H9 (cell line): ENCODE results near the gene SPATA17. TPM values are rescaled to one million over a fixed set of nuclear protein-coding genes. Genes with fewer than 3 reads are reported as not detected.

ENCODE experiments used
- DNase-seq: peaks from one replicate; pipeline ENCODE4 v3.0.0-alpha.2; 2017
- H2AFZ ChIP-seq: one replicate; pipeline ENCODE4 v1.6.1; 2013; ENCODE audit warnings: mild to moderate bottlenecking, low read length, control low read depth, moderate library complexity
- H2AK5ac ChIP-seq: 2 replicates; pipeline ENCODE4 v1.6.1; 2013; ENCODE audit warnings: low read length, control low read depth, mixed read lengths; ENCODE audit not compliant: insufficient read length
- H2BK120ac ChIP-seq: one replicate; pipeline ENCODE4 v1.6.1; 2013; ENCODE audit warnings: low read depth, mild to moderate bottlenecking, low read length, control low read depth, inconsistent platforms; ENCODE audit not compliant: poor library complexity, severe bottlenecking
- H2BK12ac ChIP-seq: 2 replicates; pipeline ENCODE4 v1.6.1; 2013; ENCODE audit warnings: low read length, control low read depth, mixed read lengths, low read depth; ENCODE audit not compliant: insufficient read length
- H2BK15ac ChIP-seq: 2 replicates; pipeline ENCODE4 v1.6.1; 2013; ENCODE audit warnings: low read depth, low read length, control low read depth
- H2BK20ac ChIP-seq: one replicate; pipeline ENCODE4 v1.6.1; 2013; ENCODE audit warnings: low read depth, mild to moderate bottlenecking, low read length, control low read depth, inconsistent platforms; ENCODE audit not compliant: poor library complexity, severe bottlenecking
- H2BK5ac ChIP-seq: 2 replicates; pipeline ENCODE4 v1.6.1; 2013; ENCODE audit warnings: low read length, control low read depth, mixed read lengths; ENCODE audit not compliant: insufficient read length
- H3K14ac ChIP-seq: 2 replicates; pipeline ENCODE4 v1.6.1; 2013; ENCODE audit warnings: low read length, control low read depth; ENCODE audit not compliant: insufficient read depth
- H3K18ac ChIP-seq: 2 replicates; pipeline ENCODE4 v1.6.1; 2013; ENCODE audit warnings: low read depth, mild to moderate bottlenecking, mixed read lengths, low read length, control low read depth; ENCODE audit not compliant: insufficient read length
- H3K23ac ChIP-seq: 2 replicates; pipeline ENCODE4 v1.6.1; 2013; ENCODE audit warnings: low read length, control low read depth, mixed read lengths, low read depth; ENCODE audit not compliant: insufficient read length
- H3K23me2 ChIP-seq: 2 replicates; pipeline ENCODE4 v1.6.1; 2013; ENCODE audit warnings: low read depth, mild to moderate bottlenecking, mixed read lengths, low read length, control low read depth; ENCODE audit not compliant: insufficient read length, poor library complexity, severe bottlenecking
- H3K27ac ChIP-seq: 2 replicates; pipeline ENCODE4 v1.5.1; 2013; ENCODE audit warnings: low read length, control low read depth, mixed read lengths, low read depth; ENCODE audit not compliant: insufficient read length
- H3K27me3 ChIP-seq: 2 replicates; pipeline ENCODE4 v1.6.1; 2013; ENCODE audit warnings: low read length, control low read depth, inconsistent platforms; ENCODE audit not compliant: insufficient read depth
- H3K4ac ChIP-seq: 2 replicates; pipeline ENCODE4 v1.6.1; 2013; ENCODE audit warnings: low read depth, mild to moderate bottlenecking, control low read depth, inconsistent platforms, low read length, moderate library complexity
- H3K4me1 ChIP-seq: 2 replicates; pipeline ENCODE4 v1.6.1; 2013; ENCODE audit warnings: low read length, control low read depth, inconsistent platforms; ENCODE audit not compliant: insufficient read depth
- H3K4me2 ChIP-seq: 2 replicates; pipeline ENCODE4 v1.6.1; 2013; ENCODE audit warnings: low read length, control low read depth, mixed read lengths; ENCODE audit not compliant: insufficient read length, insufficient read depth
- H3K56ac ChIP-seq: 2 replicates; pipeline ENCODE4 v1.6.1; 2013; ENCODE audit warnings: low read depth, mild to moderate bottlenecking, mixed read lengths, low read length, control low read depth; ENCODE audit not compliant: insufficient read length
- H3K79me1 ChIP-seq: 2 replicates; pipeline ENCODE4 v1.6.1; 2013; ENCODE audit warnings: low read depth, mild to moderate bottlenecking, moderate library complexity, low read length, control low read depth, inconsistent platforms; ENCODE audit not compliant: insufficient read depth, poor library complexity, severe bottlenecking
- H3K79me2 ChIP-seq: 2 replicates; pipeline ENCODE4 v1.6.1; 2013; ENCODE audit warnings: low read length, control low read depth, inconsistent platforms; ENCODE audit not compliant: insufficient read depth
- H3K9ac ChIP-seq: 2 replicates; pipeline ENCODE4 v1.6.1; 2013; ENCODE audit warnings: low read length, control low read depth, mixed read lengths; ENCODE audit not compliant: insufficient read length; ENCODE audit errors: extremely low read depth
- H3K9me3 ChIP-seq: one replicate; pipeline ENCODE4 v1.6.1; 2013; ENCODE audit warnings: low read depth, low read length, inconsistent platforms; ENCODE audit not compliant: control insufficient read depth
- H3T11ph ChIP-seq: one replicate; pipeline ENCODE4 v1.6.1; 2013; ENCODE audit warnings: mild to moderate bottlenecking, low read length, control low read depth, inconsistent platforms
- H4K20me1 ChIP-seq: one replicate; pipeline ENCODE4 v1.6.1; 2013; ENCODE audit not compliant: control insufficient read depth, insufficient read length, insufficient read depth
- H4K5ac ChIP-seq: 2 replicates; pipeline ENCODE4 v1.6.1; 2013; ENCODE audit warnings: low read depth, mild to moderate bottlenecking, mixed read lengths, low read length, control low read depth; ENCODE audit not compliant: insufficient read length
- H4K8ac ChIP-seq: replicated peaks from 2 replicates; pipeline ENCODE4 v1.6.1; 2013; ENCODE audit warnings: low read length, control low read depth, mixed read lengths, low read depth; ENCODE audit not compliant: insufficient read length
- H4K91ac ChIP-seq: 2 replicates; pipeline ENCODE4 v1.6.1; 2013; ENCODE audit warnings: low read depth, mild to moderate bottlenecking, moderate library complexity, mixed read lengths, low read length, control low read depth; ENCODE audit not compliant: insufficient read length
- H3K27ac Mint-ChIP-seq, 3 experiments: 2 replicates in 2 of 3; 3 replicates in 1 of 3; pipeline ENCODE4 v1.8.0; 2020 to 2021; ENCODE audit warnings: mixed read lengths in 3 of 3, mild to moderate bottlenecking in 1 of 3, moderate library complexity in 1 of 3
- H3K27me3 Mint-ChIP-seq: 2 replicates; pipeline ENCODE4 v1.8.0; 2021; ENCODE audit warnings: low read depth, mild to moderate bottlenecking, moderate library complexity, mixed read lengths
- H3K36me3 Mint-ChIP-seq, 3 experiments: 2 replicates in 2 of 3; 3 replicates in 1 of 3; pipeline ENCODE4 v1.8.0; 2020 to 2021; ENCODE audit warnings: low read depth in 3 of 3, mixed read lengths in 3 of 3; ENCODE audit not compliant: insufficient read depth in 1 of 3
- H3K4me1 Mint-ChIP-seq, 2 experiments: 2 replicates each; pipeline ENCODE4 v1.8.0; 2020; ENCODE audit warnings: mixed read lengths in 2 of 2
- H3K4me3 Mint-ChIP-seq, 2 experiments: 2 replicates in 1 of 2; 3 replicates in 1 of 2; pipeline ENCODE4 v1.8.0; 2020 to 2021; ENCODE audit warnings: mild to moderate bottlenecking in 2 of 2, mixed read lengths in 2 of 2, moderate library complexity in 1 of 2
- H3K9me3 Mint-ChIP-seq, 2 experiments: 2 replicates in 1 of 2; 3 replicates in 1 of 2; pipeline ENCODE4 v1.8.0; 2020; ENCODE audit warnings: mild to moderate bottlenecking in 2 of 2, mixed read lengths in 2 of 2, moderate library complexity in 1 of 2
- CTCF ChIP-seq: fragments of 200-600 bp; sonication (generic); conservative IDR thresholded peaks from 3 replicates; pipeline ENCODE4 v1.8.0; 2021; ENCODE audit warnings: antibody characterized with exemption, mild to moderate bottlenecking
- WGBS: extraction: QIAGEN DNeasy Blood & Tissue Kit; methylation state at CpG from one replicate; pipeline ENCODE4 v1.1.7; 2013; ENCODE audit warnings: missing lambda C conversion rate, low lambda C conversion rate, mixed read lengths; ENCODE audit not compliant: insufficient read length; ENCODE audit errors: extremely low coverage; 5-methylcytosine and 5-hydroxymethylcytosine counted together
- total RNA-seq: library from RNA; stranded (reverse); gene quantifications from 2 replicates; pipeline ENCODE4 v1.2.1, GENCODE V29; 2021

The SPATA17 gene
- total RNA-seq, 1 experiment from 2014 or later, result 0.44 TPM

- no peak overlapping the region for H4K5ac ChIP-seq
- no peak overlapping the region for H3K23ac ChIP-seq
- Mint-ChIP-seq H3K27me3 (no peaks in the 10 kb centered on the region), H3K4me3 (no peak overlapping the region), H3K4me1 (peaks cover 6 to 9% of the 10 kb centered on the region in 2 experiments), H3K9me3 (peaks cover 0 to 2% of the 10 kb centered on the region in 2 experiments; a peak in 1 of 5 replicates), H3K36me3 (0 out of 7 replicates have a peak, but pooled peaks cover 0 to 3% (median 0%) of the 10 kb centered on the region in 3 experiments), H3K27ac (no peak overlapping the region)
- H2BK20ac ChIP-seq, result no peak overlapping the region
- no peak overlapping the region for H3K4ac ChIP-seq
- no peak overlapping the region for H2BK15ac ChIP-seq
- no peak for TF ChIP-seq CTCF
- H3T11ph ChIP-seq, result no peak overlapping the region
- no peak overlapping the region for H3K56ac ChIP-seq
- no peaks in the 10 kb centered on the region for H3K23me2 ChIP-seq
- no peak overlapping the region for H3K9ac ChIP-seq
- no peak overlapping the region for H3K14ac ChIP-seq
- no CpG with 5 or more reads among the region's 6 CpGs for whole genome bisulfite sequencing
- no peak overlapping the region for H2BK5ac ChIP-seq
- no peak for DNase-seq
- no peak overlapping the region for H3K4me2 ChIP-seq
- no peaks in the 10 kb centered on the region; the same call in 1 of the 2 replicates for H3K4me1 ChIP-seq
- H2AK5ac ChIP-seq, result no peak overlapping the region
- no peaks in the 10 kb centered on the region for H3K27me3 ChIP-seq
- no peak overlapping the region for H4K91ac ChIP-seq
- no peak overlapping the region for H2BK12ac ChIP-seq
- no peaks in the 10 kb centered on the region for H3K9me3 ChIP-seq
- H3K27ac ChIP-seq, result no peak overlapping the region
- H4K8ac ChIP-seq, result no peak overlapping the region
- H4K20me1 ChIP-seq, result no peaks in the 10 kb centered on the region
- no peak overlapping the region for H2AFZ ChIP-seq
- H3K79me1 ChIP-seq, result no peaks in the 10 kb centered on the region
- H3K79me2 ChIP-seq, result no peaks in the 10 kb centered on the region
- H2BK120ac ChIP-seq, result no peak overlapping the region
- no peak overlapping the region for H3K18ac ChIP-seq
Measured at GRCh38 chr1:217895841-217896240, 264.7 kb downstream of the SPATA17 start.
